ENCODE measurements around the gene ZNRF2.

DNA sequence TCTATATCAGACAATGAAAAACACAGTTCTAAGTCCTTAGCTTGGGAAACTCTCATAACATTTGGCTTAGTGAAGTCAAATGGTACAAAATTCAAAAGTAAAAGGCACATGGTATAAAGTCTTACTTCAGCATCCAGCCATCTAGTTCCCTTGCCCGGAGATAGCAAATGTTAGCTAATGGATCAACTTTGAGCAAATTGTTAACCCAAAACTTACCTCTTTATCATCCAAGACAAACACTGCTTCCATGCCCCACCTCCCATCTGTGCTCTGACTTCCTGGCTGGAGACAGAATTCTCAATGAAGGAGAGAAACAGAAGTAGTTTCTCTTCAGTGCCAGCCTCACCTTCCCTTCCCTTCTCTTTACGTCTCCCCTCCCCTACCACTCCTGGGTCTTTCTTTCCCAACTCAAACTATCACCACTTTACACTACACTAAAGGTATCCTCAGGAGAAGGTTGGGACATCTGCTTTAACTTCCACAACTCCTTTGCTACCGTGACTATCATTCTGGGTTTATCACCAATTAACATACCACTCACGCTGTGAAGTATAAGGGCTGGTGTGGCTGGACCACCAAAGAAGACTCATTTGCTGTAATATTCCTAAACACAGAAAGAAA is 21.2 kb upstream of the ZNRF2 start:
- TF ChIP-seq ZNF674 (CRISPR knock-in tag; IDR thresholded peaks at IDR 0.05; ENCODE audit: low read depth) (no peak), NFYB (CRISPR knock-in tag; IDR thresholded peaks at IDR 0.05) (no peak)
- TF ChIP-seq, protein P1, sequence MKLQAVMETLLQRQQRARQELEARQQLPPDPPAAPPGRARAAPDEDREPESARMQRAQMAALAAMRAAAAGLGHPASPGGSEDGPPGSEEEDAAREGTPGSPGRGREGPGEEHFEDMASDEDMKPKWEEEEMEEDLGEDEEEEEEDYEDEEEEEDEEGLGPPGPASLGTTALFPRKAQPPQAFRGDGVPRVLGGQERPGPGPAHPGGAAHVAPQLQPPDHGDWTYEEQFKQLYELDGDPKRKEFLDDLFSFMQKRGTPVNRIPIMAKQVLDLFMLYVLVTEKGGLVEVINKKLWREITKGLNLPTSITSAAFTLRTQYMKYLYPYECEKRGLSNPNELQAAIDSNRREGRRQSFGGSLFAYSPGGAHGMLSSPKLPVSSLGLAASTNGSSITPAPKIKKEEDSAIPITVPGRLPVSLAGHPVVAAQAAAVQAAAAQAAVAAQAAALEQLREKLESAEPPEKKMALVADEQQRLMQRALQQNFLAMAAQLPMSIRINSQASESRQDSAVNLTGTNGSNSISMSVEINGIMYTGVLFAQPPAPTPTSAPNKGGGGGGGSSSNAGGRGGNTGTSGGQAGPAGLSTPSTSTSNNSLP (IDR thresholded peaks at IDR 0.05; ENCODE audit: low read depth, low read length), result no peak
- TF ChIP-seq, protein P2, sequence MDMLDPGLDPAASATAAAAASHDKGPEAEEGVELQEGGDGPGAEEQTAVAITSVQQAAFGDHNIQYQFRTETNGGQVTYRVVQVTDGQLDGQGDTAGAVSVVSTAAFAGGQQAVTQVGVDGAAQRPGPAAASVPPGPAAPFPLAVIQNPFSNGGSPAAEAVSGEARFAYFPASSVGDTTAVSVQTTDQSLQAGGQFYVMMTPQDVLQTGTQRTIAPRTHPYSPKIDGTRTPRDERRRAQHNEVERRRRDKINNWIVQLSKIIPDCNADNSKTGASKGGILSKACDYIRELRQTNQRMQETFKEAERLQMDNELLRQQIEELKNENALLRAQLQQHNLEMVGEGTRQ (IDR thresholded peaks at IDR 0.05; ENCODE audit: low read depth, low read length), result no peak
- TF ChIP-seq, protein P2 (CRISPR knock-in tag; IDR thresholded peaks at IDR 0.05; ENCODE audit: borderline replicate concordance), result no peak

All from HepG2 (cell line).